K562 (cell line): Measurements from ENCODE around the gene DSCAM. TPM values are rescaled to one million over a fixed set of nuclear protein-coding genes. Genes with fewer than 3 reads are reported as not detected.

ENCODE experiments used
- ATAC-seq: fragments of 200-7000 bp; cut with Tn5 transposase; 3 replicates; pipeline ENCODE4 v1.9.1; 2020; ENCODE audit warnings: moderate library complexity
- BruUV-seq: library from RNA; stranded (reverse); fragments of 400-500 nt; replicated peaks from 2 replicates; lab custom pipeline; 2021; lab: Mats Ljungman, UMichigan
- CTCF ChIA-PET: fragments of 300-600 bp; formaldehyde crosslinking; extraction: SDS; loops from one replicate; lab custom pipeline; 2021; ENCODE audit warnings: low intra/inter-chr PET ratio; lab: Yijun Ruan, JAX
- POLR2A ChIA-PET: fragments of 300-600, 350-650 bp; sonication (Branson Sonifier 250); formaldehyde crosslinking; extraction: SDS; loops from one replicate; lab custom pipeline; 2021; ENCODE audit warnings: antibody characterized with exemption, inconsistent platforms; lab: Yijun Ruan, JAX
- DNase-seq, 4 experiments: peaks; one replicate each; pipeline versions ENCODE4 v3.0.0 to v3.0.0-alpha.2; 2011 to 2018; ENCODE audit warnings: low spot score in 3 of 4, mixed read lengths in 3 of 4; ENCODE audit errors: extremely low read depth in 1 of 4
- FAIRE-seq: peaks from 2 replicates; lab custom pipeline; 2011; peaks lifted over from hg19 to GRCh38; lab: Jason Lieb, UNC
- H2AFZ ChIP-seq: 2 replicates; pipeline ENCODE4 v1.6.0; 2011; ENCODE audit warnings: low read depth, low read length, control low read depth, inconsistent platforms
- H3K27ac ChIP-seq: fragments of 200-600 bp; 3 replicates; pipeline ENCODE4 v1.8.0; 2011; ENCODE audit warnings: low read depth, mild to moderate bottlenecking, control low read depth, inconsistent platforms, low read length, moderate library complexity, mixed read lengths; ENCODE audit errors: extremely low read depth
- H3K27me3 ChIP-seq, 2 experiments: fragments of 300-600 bp in 1 of 2; 2 replicates in 1 of 2; 3 replicates in 1 of 2; pipeline versions ENCODE4 v1.6.0 to v1.8.0; 2011; ENCODE audit warnings: inconsistent platforms in 2 of 2, low read length in 2 of 2, mild to moderate bottlenecking in 1 of 2, mixed read lengths in 1 of 2, moderate library complexity in 1 of 2; ENCODE audit not compliant: control insufficient read depth in 2 of 2, insufficient read depth in 2 of 2
- H3K36me3 ChIP-seq: fragments of 300-600 bp; 3 replicates; pipeline ENCODE4 v1.8.0; 2011; ENCODE audit warnings: mild to moderate bottlenecking, low read length, inconsistent platforms; ENCODE audit not compliant: control insufficient read depth, insufficient read depth
- H3K4me1 ChIP-seq, 2 experiments: fragments of 200-600 bp in 1 of 2; replicated peaks in 1 of 2; 2 replicates in 1 of 2; 3 replicates in 1 of 2; pipeline versions ENCODE4 v1.5.1 to v1.8.0; 2011; ENCODE audit warnings: inconsistent platforms in 2 of 2, low read length in 2 of 2, mild to moderate bottlenecking in 1 of 2, mixed read lengths in 1 of 2, moderate library complexity in 1 of 2; ENCODE audit not compliant: control insufficient read depth in 2 of 2, insufficient read depth in 2 of 2
- H3K4me2 ChIP-seq: 2 replicates; pipeline ENCODE4 v1.6.1; 2011; ENCODE audit warnings: low read length, control low read depth, inconsistent platforms, mixed read lengths; ENCODE audit not compliant: insufficient read depth
- H3K4me3 ChIP-seq: fragments of 200-600 bp; sonication (generic), shearing (Covaris generic); 2 replicates; pipeline ENCODE4 v1.5.1; 2016; ENCODE audit warnings: control low read depth, inconsistent platforms
- H3K79me2 ChIP-seq: fragments of 200-600 bp; 3 replicates; pipeline ENCODE4 v1.8.0; 2011; ENCODE audit warnings: low read length, inconsistent platforms; ENCODE audit not compliant: control insufficient read depth, insufficient read depth
- H3K9ac ChIP-seq, 2 experiments: 2 replicates each; pipeline versions ENCODE4 v1.6.0 to v1.6.1; 2011; ENCODE audit warnings: low read depth in 2 of 2, low read length in 2 of 2, control low read depth in 1 of 2, inconsistent platforms in 1 of 2, mild to moderate bottlenecking in 1 of 2, mixed read lengths in 1 of 2; ENCODE audit not compliant: insufficient read depth in 1 of 2
- H3K9me1 ChIP-seq: one replicate; pipeline ENCODE4 v1.6.0; 2011; ENCODE audit warnings: inconsistent platforms, mild to moderate bottlenecking, low read length, moderate library complexity; ENCODE audit not compliant: control insufficient read depth, insufficient read depth
- H3K9me3 ChIP-seq: replicated peaks from 2 replicates; pipeline ENCODE4 v1.5.1; 2011; ENCODE audit warnings: low read depth, low read length, inconsistent platforms; ENCODE audit not compliant: control insufficient read depth, insufficient read depth
- H4K20me1 ChIP-seq: replicated peaks from 2 replicates; pipeline ENCODE4 v1.6.1; 2011; ENCODE audit warnings: low read length, inconsistent platforms, mixed read lengths; ENCODE audit not compliant: control insufficient read depth, insufficient read depth
- ASH1L ChIP-seq: fragments of 450-650 bp; IDR thresholded peaks from 2 replicates; pipeline ENCODE4 v1.6.1; 2018; ENCODE audit warnings: borderline replicate concordance, mild to moderate bottlenecking, low read depth; ENCODE audit not compliant: partially characterized antibody
- CBX8 ChIP-seq: fragments of 200-600 bp; sonication (generic); IDR thresholded peaks from 2 replicates; pipeline ENCODE4 v1.6.1; 2012; ENCODE audit warnings: borderline replicate concordance, mixed run types, low read depth, mild to moderate bottlenecking, moderate library complexity, mixed read lengths, low read length, control low read depth, inconsistent platforms; ENCODE audit not compliant: poor library complexity, severe bottlenecking; ENCODE audit errors: extremely low read depth
- DACH1 ChIP-seq: fragments of 450-650 bp; IDR thresholded peaks from 2 replicates; pipeline ENCODE4 v1.6.1; 2018; ENCODE audit not compliant: partially characterized antibody
- ETS1 ChIP-seq: conservative IDR thresholded peaks from 2 replicates; pipeline ENCODE4 v1.6.1; 2011; ENCODE audit warnings: low read depth, mild to moderate bottlenecking, low read length; ENCODE audit not compliant: control insufficient read depth
- WGBS: fragments of 100-300 bp; shearing (Covaris generic); methylation state at CpG from one replicate; pipeline ENCODE4 v1.1.6; 2016; ENCODE audit warnings: low coverage, mixed read lengths; ENCODE audit not compliant: insufficient coverage; ENCODE audit errors: missing lambda C conversion rate; 5-methylcytosine and 5-hydroxymethylcytosine counted together
- in situ Hi-C: fragments of 300-500 bp; cut with MboI; formaldehyde crosslinking; loops from 4 replicates; pipeline ENCODE4 v1.15.0; 2018; ENCODE audit warnings: inconsistent platforms, mixed read lengths
- intact Hi-C: fragments of 100-400 bp; cut with micrococcal nuclease; formaldehyde crosslinking; loops from 2 replicates; pipeline ENCODE4 v1.14.2; 2022
- polyA plus RNA-seq, 8 experiments: library from polyadenylated mRNA; depleted of rRNA in 4 of 8; stranded (reverse) in 5 of 8; unstranded in 3 of 8; fragments of >200 nt; fragmentation: Nextera tagmentation in 2 of 8; fragmentation: Illumina TruSeq in 1 of 8; extraction: Ambion mirVana in 2 of 8; extraction: Trizol in 1 of 8; gene quantifications; 2 replicates each; pipeline versions ENCODE4 v1.2.1 to v1.2.3, GENCODE V29; 2011 to 2014; ENCODE audit warnings: inconsistent platforms in 1 of 8, missing spikeins in 1 of 8
- total RNA-seq, 7 experiments: library from RNA; depleted of rRNA in 6 of 7; stranded (reverse); fragments of >200 nt in 6 of 7; fragmentation: Illumina TruSeq in 2 of 7; extraction: Trizol in 2 of 7; gene quantifications; 2 replicates each; pipeline versions ENCODE4 v1.2.1 to v1.2.3, GENCODE V29; 2011 to 2021; ENCODE audit warnings: low replicate concordance in 1 of 7

Gene DSCAM
- total and polyA plus RNA-seq, 9 of the 15 experiments (the other 6 are each of a cell fraction or from before 2014, with no cell fraction given): not detected

- TF ChIP-seq ASH1L (no peak), ETS1 (no peak)
- TF ChIP-seq, all 486 proteins: peak for 0
Observed at GRCh38 chr21:40566486-40566885, 280.5 kb downstream of the DSCAM start (continued).

GRCh38 chr21:40564318-40564717, 282.6 kb downstream of the DSCAM start:
- Histone ChIP-seq H4K20me1 (no peaks in the 10 kb centered on the region), H3K9ac (no peak overlapping the region), H3K9me3 (peaks cover 4% of the 10 kb centered on the region; the same call in 1 of the 2 replicates), H3K4me1 (no peaks in the 10 kb centered on the region), H3K4me3 (no peak overlapping the region), H3K27ac (no peak overlapping the region), H2AFZ (no peak overlapping the region), H3K4me2 (no peak overlapping the region), H3K79me2 (no peaks in the 10 kb centered on the region), H3K9me1 (no peaks in the 10 kb centered on the region), H3K36me3 (no peaks in the 10 kb centered on the region), H3K27me3 (no peaks in the 10 kb centered on the region)
- 1% methylated on average over 6 of the region's 6 CpGs for WGBS
- in situ Hi-C loops: no loop called here
- TF ChIP-seq DACH1 (no peak), CBX8 (no peak)
- intact Hi-C loops: no loop called here
- DNase-seq (no peak), ATAC-seq (no peak), FAIRE-seq (no peak)
- BruUV-seq: no TSS peak
- POLR2A ChIA-PET: interaction anchor here (0.5 kb wide), 1 partner anchor 824 kb away, joined by 3 read pairs; no protein-coding TSS in a partner anchor
- CTCF ChIA-PET: no interaction called here
